A673 (cell line): ENCODE data around the gene CDH12.

Experiments
- EZH2 ChIP-seq: fragments of 200-600 bp; sonication (generic); IDR thresholded peaks from 2 replicates; pipeline ENCODE4 v1.6.1; 2017; ENCODE audit warnings: borderline replicate concordance, low read depth, mild to moderate bottlenecking, mixed read lengths, antibody characterized with exemption, low read length; ENCODE audit not compliant: poor library complexity, severe bottlenecking
- TF ChIP-seq, protein P1 (sequence below): fragments of 300-800, 200-600 bp; sonication (generic); conservative IDR thresholded peaks from 2 replicates; pipeline ENCODE4 v1.5.1; 2017; ENCODE audit warnings: low read depth, mild to moderate bottlenecking, antibody characterized with exemption, low read length, moderate library complexity, mixed read lengths

- TF ChIP-seq, protein P1, sequence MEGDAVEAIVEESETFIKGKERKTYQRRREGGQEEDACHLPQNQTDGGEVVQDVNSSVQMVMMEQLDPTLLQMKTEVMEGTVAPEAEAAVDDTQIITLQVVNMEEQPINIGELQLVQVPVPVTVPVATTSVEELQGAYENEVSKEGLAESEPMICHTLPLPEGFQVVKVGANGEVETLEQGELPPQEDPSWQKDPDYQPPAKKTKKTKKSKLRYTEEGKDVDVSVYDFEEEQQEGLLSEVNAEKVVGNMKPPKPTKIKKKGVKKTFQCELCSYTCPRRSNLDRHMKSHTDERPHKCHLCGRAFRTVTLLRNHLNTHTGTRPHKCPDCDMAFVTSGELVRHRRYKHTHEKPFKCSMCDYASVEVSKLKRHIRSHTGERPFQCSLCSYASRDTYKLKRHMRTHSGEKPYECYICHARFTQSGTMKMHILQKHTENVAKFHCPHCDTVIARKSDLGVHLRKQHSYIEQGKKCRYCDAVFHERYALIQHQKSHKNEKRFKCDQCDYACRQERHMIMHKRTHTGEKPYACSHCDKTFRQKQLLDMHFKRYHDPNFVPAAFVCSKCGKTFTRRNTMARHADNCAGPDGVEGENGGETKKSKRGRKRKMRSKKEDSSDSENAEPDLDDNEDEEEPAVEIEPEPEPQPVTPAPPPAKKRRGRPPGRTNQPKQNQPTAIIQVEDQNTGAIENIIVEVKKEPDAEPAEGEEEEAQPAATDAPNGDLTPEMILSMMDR = no peak
- TF ChIP-seq EZH2 = no peak
These were observed 118.2 kb downstream of the CDH12 start for GRCh38 chr5:22734907-22735306.
